Activated T-helper 17 cell treated with anti-CD3 and anti-CD28 coated beads, Interleukin-2, amount 50 U/mL, for 72 hours (primary cell): ENCODE results near the gene CCL5. TPM values are rescaled to one million over a fixed set of nuclear protein-coding genes. Genes with fewer than 3 reads are reported as not detected.

Experiments used
- ATAC-seq: fragments of 150-1000 bp; cut with Tn5 transposase; replicated peaks from 2 replicates; pipeline ENCODE4 v1.10.0; 2021; ENCODE audit warnings: mild to moderate bottlenecking, moderate library complexity
- H3K27ac Mint-ChIP-seq: one replicate; pipeline ENCODE4 v1.8.0; 2022; ENCODE audit warnings: mixed read lengths
- H3K27me3 Mint-ChIP-seq: one replicate; pipeline ENCODE4 v1.8.0; 2022; ENCODE audit warnings: mixed read lengths
- H3K36me3 Mint-ChIP-seq: one replicate; pipeline ENCODE4 v1.8.0; 2022; ENCODE audit warnings: low read depth, mild to moderate bottlenecking, mixed read lengths
- H3K4me1 Mint-ChIP-seq: one replicate; pipeline ENCODE4 v1.8.0; 2022; ENCODE audit warnings: mixed read lengths
- H3K4me3 Mint-ChIP-seq: one replicate; pipeline ENCODE4 v1.8.0; 2022; ENCODE audit warnings: mild to moderate bottlenecking, mixed read lengths
- H3K9me3 Mint-ChIP-seq: one replicate; pipeline ENCODE4 v1.8.0; 2022; ENCODE audit warnings: mixed read lengths
- total RNA-seq, 2 donors: library from RNA; stranded (reverse); gene quantifications; one replicate each; pipeline ENCODE4 v1.2.3, GENCODE V29; 2022

The CCL5 gene
- total RNA-seq, 2 donors from 2014 or later = 17.2 to 22.5 TPM

DNA sequence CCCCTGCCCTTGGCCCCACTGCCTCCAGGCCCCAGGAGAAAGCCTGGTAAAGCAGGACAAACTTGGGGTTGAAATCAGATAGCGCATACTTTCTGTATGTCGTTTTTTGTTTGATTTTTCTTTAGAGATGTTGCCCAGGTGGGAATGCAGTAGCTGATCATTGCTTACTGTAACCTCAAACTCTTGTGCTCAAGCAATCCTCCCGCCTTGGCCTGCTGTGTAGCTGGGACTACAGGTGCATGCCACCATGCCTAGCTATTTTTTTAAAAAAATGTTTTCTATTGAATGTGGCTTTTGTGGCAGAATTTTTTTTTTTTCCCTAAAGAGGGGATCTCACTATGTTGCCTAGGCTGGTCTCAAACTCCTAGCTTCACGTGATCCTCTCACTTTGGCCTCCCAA lies 11.1 kb upstream of the CCL5 start:
- Mint-ChIP-seq H3K27me3 (no peaks in the 10 kb centered on the region), H3K36me3 (no peaks in the 10 kb centered on the region), H3K4me3 (no peak overlapping the region), H3K27ac (peak overlapping the region; percentile 28), H3K9me3 (no peaks in the 10 kb centered on the region), H3K4me1 (peaks cover 39% of the 10 kb centered on the region)
- no peak for ATAC-seq

DNA sequence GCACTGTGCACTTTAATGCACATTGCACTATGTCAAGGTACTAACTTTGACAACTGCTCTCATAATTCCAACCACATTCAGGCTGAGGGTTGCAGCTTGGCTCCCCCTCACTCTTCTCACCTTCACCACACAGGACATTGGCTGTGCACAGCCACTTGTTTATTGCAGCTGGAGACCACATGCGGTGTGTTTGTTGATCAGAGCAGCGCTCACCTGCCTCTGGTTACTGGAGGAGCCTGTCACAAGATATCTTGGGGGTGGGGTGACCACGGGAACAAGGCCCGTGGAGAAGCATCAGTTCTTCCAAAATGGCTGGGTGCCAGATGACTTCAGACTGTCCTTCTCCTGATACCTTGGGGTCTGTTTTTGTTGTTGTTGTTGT lies 10.6 kb upstream of the CCL5 start:
- Mint-ChIP-seq H3K4me3 (no peak overlapping the region), H3K36me3 (no peaks in the 10 kb centered on the region), H3K9me3 (no peaks in the 10 kb centered on the region), H3K27ac (peak overlapping the region; percentile 28), H3K4me1 (peaks cover 39% of the 10 kb centered on the region), H3K27me3 (no peaks in the 10 kb centered on the region)
- ATAC-seq = peak; percentile 41

DNA sequence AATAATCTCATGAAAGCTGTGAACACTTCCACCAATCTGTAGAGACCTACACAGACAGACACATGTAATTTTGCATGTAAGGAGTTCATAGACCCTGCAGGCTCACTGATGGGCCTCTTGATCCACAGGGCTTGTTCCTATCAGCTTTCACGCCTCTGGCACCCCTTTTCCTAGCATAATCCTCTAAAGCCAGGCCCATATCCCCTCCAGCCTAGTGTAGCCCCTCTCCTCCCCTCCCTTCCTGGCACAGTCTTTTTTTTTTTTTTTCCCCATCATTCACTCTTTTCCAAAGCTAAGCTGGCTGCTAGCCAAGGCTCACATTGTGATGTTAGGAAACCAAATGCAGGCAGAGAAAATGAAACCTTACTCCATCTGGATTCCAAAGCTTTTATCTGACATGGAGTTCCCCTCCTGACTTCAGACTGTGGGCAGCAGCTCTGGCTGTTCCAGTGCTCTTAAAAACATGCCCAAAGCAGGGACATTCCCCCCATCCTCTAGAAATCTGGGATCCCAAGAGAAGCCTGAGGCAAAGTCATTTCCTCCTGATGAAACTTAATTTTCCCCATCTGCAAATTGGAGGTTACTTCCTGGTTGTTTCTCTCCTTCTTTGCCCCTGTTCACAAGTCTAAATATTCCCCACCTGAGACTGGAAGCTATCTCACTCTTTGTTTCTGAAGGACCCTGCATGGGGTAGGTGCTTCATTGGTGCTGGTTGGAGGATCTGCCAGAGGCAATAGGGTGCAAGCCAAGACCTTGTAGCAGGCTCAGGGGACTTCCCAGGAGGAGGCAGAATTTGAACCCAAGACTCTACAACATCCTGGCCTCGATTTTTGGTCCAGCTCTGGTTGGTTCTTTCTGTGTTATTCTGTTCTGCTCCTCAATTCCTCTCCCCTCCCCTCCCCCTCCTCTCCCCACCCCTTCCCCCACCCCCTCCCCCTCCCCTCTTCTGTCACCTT lies 9.9 kb upstream of the CCL5 start:
- Mint-ChIP-seq H3K36me3 (no peaks in the 10 kb centered on the region), H3K27ac (peak overlapping the region; percentile 28), H3K4me1 (peaks cover 34% of the 10 kb centered on the region), H3K4me3 (no peak overlapping the region), H3K9me3 (no peaks in the 10 kb centered on the region), H3K27me3 (no peaks in the 10 kb centered on the region)
- no peak for ATAC-seq

DNA sequence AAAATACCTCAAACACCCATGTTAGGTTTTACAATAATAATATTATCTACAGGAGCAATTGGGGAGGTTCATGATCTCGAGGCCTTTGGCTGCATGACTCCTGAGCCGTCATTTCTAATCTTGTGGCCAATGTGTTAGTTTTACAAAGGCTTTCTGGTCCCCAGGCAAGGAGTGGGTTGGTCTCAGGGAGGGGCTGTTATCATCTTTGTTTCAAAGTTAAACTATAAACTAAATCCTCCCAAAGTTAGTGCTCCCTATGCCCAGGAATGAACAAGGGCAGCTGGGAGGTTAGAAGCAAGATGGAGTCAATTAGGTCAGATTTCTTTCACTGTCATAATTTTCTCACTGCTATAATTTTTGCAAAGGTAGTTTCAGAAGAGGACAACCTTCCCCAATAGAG lies 9.1 kb upstream of the CCL5 start:
- no peaks in the 10 kb centered on the region for H3K27me3 Mint-ChIP-seq
- peak; percentile 75 for ATAC-seq
- H3K36me3 Mint-ChIP-seq = no peaks in the 10 kb centered on the region
- no peak overlapping the region for H3K27ac Mint-ChIP-seq
- no peak overlapping the region for H3K4me3 Mint-ChIP-seq
- peaks cover 34% of the 10 kb centered on the region for H3K4me1 Mint-ChIP-seq
- H3K9me3 Mint-ChIP-seq = no peaks in the 10 kb centered on the region

DNA sequence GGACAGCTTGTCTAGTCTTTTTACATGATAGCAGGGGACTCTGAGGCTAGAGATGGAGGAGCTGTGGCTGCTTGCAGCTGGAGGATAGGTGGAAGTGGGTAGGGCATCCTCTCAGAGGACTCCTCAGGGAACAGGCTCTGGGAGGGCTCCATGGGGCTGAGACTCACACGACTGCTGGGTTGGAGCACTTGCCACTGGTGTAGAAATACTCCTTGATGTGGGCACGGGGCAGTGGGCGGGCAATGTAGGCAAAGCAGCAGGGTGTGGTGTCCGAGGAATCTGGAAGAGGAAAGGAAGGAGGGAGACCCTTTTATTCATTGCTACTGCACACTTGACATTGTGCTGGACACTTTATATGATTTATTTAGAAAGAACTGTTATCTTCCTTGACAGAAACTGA lies 1.8 kb downstream of the CCL5 start:
- H3K4me3 Mint-ChIP-seq = peak overlapping the region; percentile 69
- no peak for ATAC-seq
- peaks cover 5% of the 10 kb centered on the region for H3K27me3 Mint-ChIP-seq
- H3K36me3 Mint-ChIP-seq = no peaks in the 10 kb centered on the region
- peak overlapping the region; percentile 92 for H3K27ac Mint-ChIP-seq
- peaks cover 18% of the 10 kb centered on the region for H3K4me1 Mint-ChIP-seq
- no peaks in the 10 kb centered on the region for H3K9me3 Mint-ChIP-seq

DNA sequence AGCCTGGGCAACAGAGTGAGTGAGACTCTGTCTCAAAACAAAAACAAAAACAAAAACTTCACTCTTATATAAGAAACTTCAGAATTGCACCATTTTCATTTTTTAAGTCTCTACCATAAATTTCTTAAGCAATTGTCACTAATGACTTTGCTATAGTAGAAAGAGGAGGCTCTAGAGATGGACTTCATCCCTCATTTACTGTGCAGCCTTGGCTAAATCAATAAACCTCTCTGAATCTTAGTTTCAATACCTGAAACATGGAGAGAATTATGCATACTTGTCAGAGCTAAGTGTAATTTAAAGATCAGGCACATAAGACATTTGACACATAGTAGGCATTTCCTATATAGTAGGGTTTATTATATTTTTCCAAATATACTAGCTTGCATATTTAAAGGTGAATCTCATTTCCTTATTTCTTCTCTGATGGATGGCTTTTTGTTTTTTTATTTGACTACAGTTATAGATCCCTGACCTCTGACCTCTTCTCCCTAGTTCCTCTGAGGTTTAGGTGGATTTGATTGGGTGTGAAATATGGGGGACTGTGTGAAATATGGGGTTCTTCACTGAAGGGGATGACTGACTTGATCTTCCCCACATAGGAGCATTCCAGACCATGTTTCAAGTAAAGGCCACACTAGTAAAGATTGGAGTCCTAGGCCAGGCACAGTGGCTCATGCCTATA lies 2.7 kb downstream of the CCL5 start:
- no peaks in the 10 kb centered on the region for H3K9me3 Mint-ChIP-seq
- peaks cover 18% of the 10 kb centered on the region for H3K4me1 Mint-ChIP-seq
- ATAC-seq = no peak
- H3K27ac Mint-ChIP-seq = peak overlapping the region; percentile 92
- peaks cover 5% of the 10 kb centered on the region for H3K27me3 Mint-ChIP-seq
- no peaks in the 10 kb centered on the region for H3K36me3 Mint-ChIP-seq
- H3K4me3 Mint-ChIP-seq = no peak overlapping the region

DNA sequence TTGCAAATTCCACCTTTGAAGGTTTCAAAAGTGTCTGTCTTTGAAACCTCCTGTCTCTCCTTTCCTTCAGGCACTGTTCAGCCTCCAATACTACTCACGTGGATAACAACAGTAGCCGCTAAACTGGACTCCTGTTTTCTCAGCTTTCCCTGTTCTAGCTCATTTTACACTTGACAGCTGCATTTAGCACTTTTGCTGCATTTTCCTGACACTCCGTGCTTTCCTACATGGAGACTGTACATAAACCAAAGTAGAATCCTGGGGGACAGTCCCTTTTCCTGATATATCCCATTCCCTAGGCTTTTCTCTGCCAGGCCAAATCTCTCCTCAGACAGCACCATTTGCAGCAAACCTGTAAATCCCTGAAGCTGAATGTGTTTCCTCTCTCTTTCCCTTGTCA lies 3.6 kb downstream of the CCL5 start:
- H3K4me3 Mint-ChIP-seq = no peak overlapping the region
- peaks cover 18% of the 10 kb centered on the region for H3K4me1 Mint-ChIP-seq
- no peaks in the 10 kb centered on the region for H3K36me3 Mint-ChIP-seq
- no peak overlapping the region for H3K27ac Mint-ChIP-seq
- no peak for ATAC-seq
- H3K27me3 Mint-ChIP-seq = peaks cover 5% of the 10 kb centered on the region
- H3K9me3 Mint-ChIP-seq = no peaks in the 10 kb centered on the region

DNA sequence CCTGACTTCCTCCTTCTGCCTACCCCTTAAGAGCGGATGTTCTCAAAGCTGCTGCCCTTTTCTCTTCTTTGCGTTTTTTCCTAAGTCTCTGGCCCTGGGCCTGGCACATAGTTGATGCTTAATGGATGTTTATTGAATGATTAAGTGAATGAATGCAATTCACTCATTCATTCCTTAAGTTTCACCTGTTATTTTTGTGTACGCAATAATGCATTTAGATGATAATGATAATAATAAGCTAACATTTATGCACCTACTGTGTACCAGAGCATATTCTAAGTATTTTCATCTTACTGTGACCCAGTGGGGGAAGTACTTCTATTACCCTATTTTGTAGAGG lies 4.4 kb downstream of the CCL5 start:
- peak overlapping the region; percentile 23 for H3K4me3 Mint-ChIP-seq
- H3K9me3 Mint-ChIP-seq = no peaks in the 10 kb centered on the region
- H3K27ac Mint-ChIP-seq = peak overlapping the region; percentile 6
- no peak for ATAC-seq
- H3K4me1 Mint-ChIP-seq = peaks cover 14% of the 10 kb centered on the region
- no peaks in the 10 kb centered on the region for H3K36me3 Mint-ChIP-seq
- peaks cover 5% of the 10 kb centered on the region for H3K27me3 Mint-ChIP-seq

DNA sequence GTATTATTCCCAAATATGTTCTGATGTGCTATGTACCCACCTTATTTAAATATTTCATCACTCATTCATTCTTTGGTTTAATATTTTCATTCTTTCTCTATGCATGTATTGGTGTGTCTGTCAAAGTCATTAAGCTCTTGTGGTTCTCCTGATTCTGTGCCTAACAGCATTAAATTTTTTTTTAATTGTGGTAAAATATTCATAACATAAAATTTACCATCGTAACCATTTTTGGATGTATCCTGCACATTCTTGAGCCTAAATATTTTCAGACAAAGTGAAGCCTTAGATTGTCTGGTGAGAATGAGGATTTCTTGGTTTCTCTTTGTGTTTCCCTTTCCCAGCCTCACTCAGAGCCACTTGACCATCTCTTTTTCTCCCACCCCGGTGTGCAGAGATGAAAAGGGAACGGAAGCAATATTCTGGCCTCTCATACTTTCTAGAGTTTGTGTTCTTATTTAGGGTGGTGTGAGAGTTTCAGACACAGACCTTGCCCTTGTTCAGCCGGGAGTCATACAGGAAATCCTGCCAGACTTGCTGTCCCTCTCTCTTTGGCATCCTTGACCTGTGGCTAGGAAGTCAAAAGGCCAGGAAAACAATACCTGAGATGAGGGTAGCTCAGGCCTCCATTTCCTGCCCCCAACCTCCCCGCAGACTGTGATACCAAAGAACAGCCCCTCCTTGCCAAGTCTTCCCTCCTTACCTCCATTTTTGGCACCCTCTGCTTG lies 4.9 kb downstream of the CCL5 start:
- Mint-ChIP-seq H3K9me3 (no peaks in the 10 kb centered on the region), H3K36me3 (no peaks in the 10 kb centered on the region), H3K27ac (peak overlapping the region; percentile 6), H3K4me1 (peaks cover 9% of the 10 kb centered on the region), H3K4me3 (peak overlapping the region; percentile 23), H3K27me3 (peaks cover 5% of the 10 kb centered on the region)
- ATAC-seq = no peak

DNA sequence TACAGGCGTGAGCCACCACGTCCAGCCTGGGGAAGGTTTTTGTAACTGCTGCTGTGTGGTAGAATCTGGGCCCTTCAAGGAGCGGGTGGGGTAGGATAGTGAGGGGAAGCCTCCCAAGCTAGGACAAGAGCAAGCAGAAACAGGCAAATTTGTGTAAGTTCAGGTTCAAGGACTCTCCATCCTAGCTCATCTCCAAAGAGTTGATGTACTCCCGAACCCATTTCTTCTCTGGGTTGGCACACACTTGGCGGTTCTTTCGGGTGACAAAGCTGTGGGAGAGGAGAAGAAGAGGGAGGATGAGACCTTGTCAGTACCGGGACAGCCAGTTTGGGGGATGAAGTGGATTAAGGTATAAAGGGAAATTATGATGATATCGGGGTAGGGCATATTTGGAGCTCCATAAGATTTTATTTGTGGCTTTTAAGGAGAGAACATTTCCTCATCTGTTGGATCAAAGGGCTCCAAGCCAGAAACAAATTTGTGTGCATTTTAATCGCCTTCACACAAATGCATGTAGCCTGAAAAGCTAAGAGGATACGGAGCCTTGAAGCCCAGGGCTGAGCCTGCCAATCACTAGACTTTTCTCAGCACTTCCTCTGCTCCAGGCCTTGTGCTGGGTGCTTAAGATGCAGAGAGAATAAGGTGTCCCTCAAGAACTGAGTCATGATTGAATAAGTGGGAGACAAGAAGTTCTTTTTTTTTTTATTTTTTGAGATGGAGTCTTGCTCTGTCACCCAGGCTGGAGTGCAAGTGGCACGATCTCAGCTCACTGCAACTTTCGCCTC lies 7.8 kb downstream of the CCL5 start:
- no peak overlapping the region for H3K4me3 Mint-ChIP-seq
- H3K27me3 Mint-ChIP-seq = peaks cover 5% of the 10 kb centered on the region
- H3K36me3 Mint-ChIP-seq = no peaks in the 10 kb centered on the region
- ATAC-seq = no peak
- H3K4me1 Mint-ChIP-seq = peaks cover 5% of the 10 kb centered on the region
- no peak overlapping the region for H3K27ac Mint-ChIP-seq
- H3K9me3 Mint-ChIP-seq = no peaks in the 10 kb centered on the region

DNA sequence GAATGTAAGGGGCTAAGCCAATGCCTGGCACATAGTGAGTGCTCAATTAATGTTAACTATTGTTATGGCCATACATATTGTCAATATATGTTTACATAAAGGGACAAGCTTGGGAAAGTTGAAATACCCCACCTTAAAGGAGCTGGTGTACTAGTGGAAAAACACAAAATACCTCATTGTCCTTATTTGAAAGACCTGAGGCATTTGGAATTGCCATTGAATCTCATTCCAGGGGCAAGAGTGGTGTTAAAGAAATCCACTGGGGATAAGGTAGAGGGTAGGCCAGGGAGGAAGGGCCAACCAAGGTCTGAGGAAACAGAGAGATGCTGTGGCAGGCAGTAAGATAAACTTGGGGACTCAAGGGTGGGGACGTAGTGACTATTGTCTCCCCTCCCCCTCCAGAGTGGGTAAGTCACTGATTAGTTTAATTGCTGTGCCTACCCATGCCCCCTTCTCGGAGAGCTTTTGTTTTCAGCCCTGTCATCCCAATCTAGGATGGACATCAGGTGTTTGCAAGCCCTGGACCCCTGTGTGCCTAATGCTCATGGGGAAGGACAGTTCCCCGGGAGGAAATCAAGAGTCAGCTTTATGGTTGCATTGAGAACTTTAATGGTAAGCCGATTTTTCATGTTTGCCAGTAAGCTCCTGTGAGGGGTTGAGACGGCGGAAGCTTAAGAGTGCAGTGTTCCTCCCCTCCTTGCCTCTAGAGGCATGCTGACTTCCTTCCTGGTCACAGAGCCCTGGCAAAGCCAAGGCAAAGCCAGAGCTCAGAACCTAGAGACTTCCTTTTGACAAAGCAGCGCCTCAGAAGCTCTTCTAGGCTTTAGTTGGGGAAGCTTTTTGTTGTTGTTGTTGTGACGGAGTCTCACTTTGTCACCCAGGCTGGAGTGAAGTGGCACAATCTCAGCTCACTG lies 9.0 kb downstream of the CCL5 start:
- no peaks in the 10 kb centered on the region for H3K27me3 Mint-ChIP-seq
- H3K27ac Mint-ChIP-seq = no peak overlapping the region
- no peaks in the 10 kb centered on the region for H3K36me3 Mint-ChIP-seq
- no peaks in the 10 kb centered on the region for H3K9me3 Mint-ChIP-seq
- peaks cover 5% of the 10 kb centered on the region for H3K4me1 Mint-ChIP-seq
- no peak for ATAC-seq
- H3K4me3 Mint-ChIP-seq = no peak overlapping the region

DNA sequence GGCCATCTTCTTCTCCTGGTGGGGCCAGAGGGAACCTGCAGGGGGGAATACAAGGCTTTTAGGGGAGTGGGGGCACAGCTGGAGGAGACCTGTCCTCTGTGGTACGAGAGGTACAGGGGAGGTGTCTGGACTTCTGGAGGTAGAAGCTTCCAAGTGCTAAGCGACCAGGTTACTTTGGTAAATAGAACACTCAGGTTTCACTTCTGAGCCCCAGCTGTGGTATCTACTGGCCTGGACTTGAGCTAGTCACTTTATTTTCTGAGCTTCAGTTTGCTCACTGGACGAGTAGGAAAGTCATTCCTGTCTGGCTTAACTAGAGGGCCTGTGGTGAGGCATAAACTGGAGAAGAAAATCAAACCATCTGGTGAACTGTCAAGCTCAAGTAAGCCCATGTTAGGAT lies 11.4 kb downstream of the CCL5 start, which contains the start of gene HEATR9:
TSS of gene HEATR9 (minus strand) at position 155 of the 400 bp plus-strand sequence. CDS start at position 6, 149 bp downstream.
- no peak within 1 kb of the TSS for H3K4me3 Mint-ChIP-seq

DNA sequence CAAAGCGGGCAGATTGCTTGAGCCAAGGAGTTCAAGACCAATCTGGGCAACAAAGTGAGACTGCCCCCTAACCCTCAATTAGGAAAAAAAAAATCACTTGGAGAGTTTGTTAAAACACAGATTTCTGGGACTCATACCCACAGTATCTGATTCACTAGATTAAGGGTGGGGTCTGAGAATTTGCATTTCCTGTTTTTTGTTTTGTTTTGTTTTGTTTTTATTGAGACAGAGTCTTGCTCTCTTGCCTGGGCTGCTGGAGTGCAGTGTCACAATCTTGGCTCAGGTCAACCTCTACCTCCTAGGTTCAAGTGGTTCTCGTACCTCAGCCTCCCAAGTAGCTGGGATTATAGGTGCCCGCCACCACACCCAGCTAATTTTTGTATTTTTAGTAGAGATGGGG lies 12.6 kb downstream of the CCL5 start:
- H3K9me3 Mint-ChIP-seq = no peaks in the 10 kb centered on the region
- H3K4me3 Mint-ChIP-seq = no peak overlapping the region
- no peak for ATAC-seq
- H3K27me3 Mint-ChIP-seq = no peaks in the 10 kb centered on the region
- H3K27ac Mint-ChIP-seq = no peak overlapping the region
- peaks cover 14% of the 10 kb centered on the region for H3K4me1 Mint-ChIP-seq
- H3K36me3 Mint-ChIP-seq = no peaks in the 10 kb centered on the region

More for the DNA sequence above, 11.4 kb downstream of the CCL5 start, which contains the start of gene HEATR9:
- ATAC-seq = no peak
- Mint-ChIP-seq H3K36me3 (no peaks in the 10 kb centered on the region), H3K27me3 (no peaks in the 10 kb centered on the region), H3K9me3 (no peaks in the 10 kb centered on the region), H3K4me1 (peaks cover 14% of the 10 kb centered on the region), H3K27ac (no peak within 1 kb of the TSS)
